ENCODE data around the gene TRIM63. TPM values are rescaled to one million over a fixed set of nuclear protein-coding genes. Genes with fewer than 3 reads are reported as not detected.

TRIM63 gene
- total RNA-seq, 1 experiment from 2014 or later, result not detected

DNA sequence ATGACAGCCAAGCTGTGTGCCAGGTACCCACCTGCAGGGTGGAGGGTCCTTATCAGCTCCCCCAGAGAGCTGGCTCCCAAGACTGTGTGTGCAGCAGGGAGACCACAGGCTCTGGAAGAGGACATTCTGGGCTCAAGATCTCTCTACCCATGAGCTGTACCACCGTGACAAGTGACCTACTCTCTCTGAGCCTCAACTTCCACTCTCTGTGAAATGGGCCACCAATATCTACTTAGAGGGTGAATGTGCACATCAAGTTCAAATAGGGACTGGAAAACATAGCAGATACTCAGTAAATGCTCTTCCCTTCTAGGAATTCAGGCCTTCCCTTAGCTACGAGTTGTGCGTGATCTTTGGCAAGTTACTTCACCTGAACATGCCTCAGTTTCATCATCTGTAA, 23.0 kb downstream of the TRIM63 start (continued):
- no peak for TF ChIP-seq FOXJ3 (CRISPR knock-in tag; IDR thresholded peaks at IDR 0.05; ENCODE audit: borderline replicate concordance)
- no peak for TF ChIP-seq ZNF423 (CRISPR knock-in tag; IDR thresholded peaks at IDR 0.05)
- TF ChIP-seq GRHL2 (CRISPR knock-in tag; IDR thresholded peaks at IDR 0.05; ENCODE audit: insufficient replicate concordance, severe bottlenecking), result no peak
- no peak for TF ChIP-seq FOXP1 (CRISPR knock-in tag; IDR thresholded peaks at IDR 0.05; ENCODE audit: borderline replicate concordance)
- no peak for TF ChIP-seq NFE2L1 (CRISPR knock-in tag; IDR thresholded peaks at IDR 0.05)

DNA sequence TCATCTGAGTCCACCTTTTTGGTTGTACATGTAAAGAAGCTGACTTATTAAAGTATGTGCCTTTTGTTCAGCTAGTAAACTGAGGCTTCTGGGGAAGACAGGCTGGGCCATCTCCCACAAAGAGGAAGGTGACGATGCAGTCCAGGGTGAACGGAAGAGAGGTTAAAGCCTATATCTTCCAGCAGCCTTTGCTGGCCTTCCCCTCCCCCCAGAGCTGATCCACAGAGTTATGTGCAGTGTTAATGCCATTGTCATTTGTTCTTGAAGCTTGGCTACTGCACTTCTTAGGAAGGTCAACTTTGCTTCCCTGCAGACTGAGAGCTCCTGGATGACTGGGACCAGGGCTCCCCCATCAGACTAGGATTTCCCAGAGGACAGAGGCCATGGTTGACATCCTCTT, 23.7 kb downstream of the TRIM63 start:
- Mint-ChIP-seq H3K4me1 (peaks cover 3% of the 10 kb centered on the region), H3K9me3 (no peaks in the 10 kb centered on the region), H3K27me3 (ENCODE audit: low read depth) (peaks cover 73% of the 10 kb centered on the region), H3K4me3 (no peak overlapping the region), H3K27ac (no peak overlapping the region), H3K36me3 (no peaks in the 10 kb centered on the region)
- DNase-seq (ENCODE audit: low spot score) (no peak), ATAC-seq (no peak)
- ChIA-PET POLR2A (no interaction called here), CTCF (interaction anchor here (1.0 to 3.7 kb wide), 4 partner anchors 8 to 101 kb away, joined by 3 to 55 read pairs (median 6); partner anchors contain the start of gene PAFAH2)
- TF ChIP-seq, protein P1, sequence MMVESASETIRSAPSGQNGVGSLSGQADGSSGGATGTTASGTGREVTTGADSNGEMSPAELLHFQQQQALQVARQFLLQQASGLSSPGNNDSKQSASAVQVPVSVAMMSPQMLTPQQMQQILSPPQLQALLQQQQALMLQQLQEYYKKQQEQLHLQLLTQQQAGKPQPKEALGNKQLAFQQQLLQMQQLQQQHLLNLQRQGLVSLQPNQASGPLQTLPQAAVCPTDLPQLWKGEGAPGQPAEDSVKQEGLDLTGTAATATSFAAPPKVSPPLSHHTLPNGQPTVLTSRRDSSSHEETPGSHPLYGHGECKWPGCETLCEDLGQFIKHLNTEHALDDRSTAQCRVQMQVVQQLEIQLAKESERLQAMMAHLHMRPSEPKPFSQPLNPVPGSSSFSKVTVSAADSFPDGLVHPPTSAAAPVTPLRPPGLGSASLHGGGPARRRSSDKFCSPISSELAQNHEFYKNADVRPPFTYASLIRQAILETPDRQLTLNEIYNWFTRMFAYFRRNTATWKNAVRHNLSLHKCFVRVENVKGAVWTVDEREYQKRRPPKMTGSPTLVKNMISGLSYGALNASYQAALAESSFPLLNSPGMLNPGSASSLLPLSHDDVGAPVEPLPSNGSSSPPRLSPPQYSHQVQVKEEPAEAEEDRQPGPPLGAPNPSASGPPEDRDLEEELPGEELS (CRISPR knock-in tag; IDR thresholded peaks at IDR 0.05), result no peak
- TF ChIP-seq MXD4 (CRISPR knock-in tag; IDR thresholded peaks at IDR 0.05; ENCODE audit: borderline replicate concordance), result no peak
- TF ChIP-seq, protein P2, sequence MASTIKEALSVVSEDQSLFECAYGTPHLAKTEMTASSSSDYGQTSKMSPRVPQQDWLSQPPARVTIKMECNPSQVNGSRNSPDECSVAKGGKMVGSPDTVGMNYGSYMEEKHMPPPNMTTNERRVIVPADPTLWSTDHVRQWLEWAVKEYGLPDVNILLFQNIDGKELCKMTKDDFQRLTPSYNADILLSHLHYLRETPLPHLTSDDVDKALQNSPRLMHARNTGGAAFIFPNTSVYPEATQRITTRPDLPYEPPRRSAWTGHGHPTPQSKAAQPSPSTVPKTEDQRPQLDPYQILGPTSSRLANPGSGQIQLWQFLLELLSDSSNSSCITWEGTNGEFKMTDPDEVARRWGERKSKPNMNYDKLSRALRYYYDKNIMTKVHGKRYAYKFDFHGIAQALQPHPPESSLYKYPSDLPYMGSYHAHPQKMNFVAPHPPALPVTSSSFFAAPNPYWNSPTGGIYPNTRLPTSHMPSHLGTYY (CRISPR knock-in tag; IDR thresholded peaks at IDR 0.05), result no peak
- TF ChIP-seq, protein P3, sequence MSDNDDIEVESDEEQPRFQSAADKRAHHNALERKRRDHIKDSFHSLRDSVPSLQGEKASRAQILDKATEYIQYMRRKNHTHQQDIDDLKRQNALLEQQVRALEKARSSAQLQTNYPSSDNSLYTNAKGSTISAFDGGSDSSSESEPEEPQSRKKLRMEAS (CRISPR knock-in tag; IDR thresholded peaks at IDR 0.05), result no peak
- TF ChIP-seq, protein P4, sequence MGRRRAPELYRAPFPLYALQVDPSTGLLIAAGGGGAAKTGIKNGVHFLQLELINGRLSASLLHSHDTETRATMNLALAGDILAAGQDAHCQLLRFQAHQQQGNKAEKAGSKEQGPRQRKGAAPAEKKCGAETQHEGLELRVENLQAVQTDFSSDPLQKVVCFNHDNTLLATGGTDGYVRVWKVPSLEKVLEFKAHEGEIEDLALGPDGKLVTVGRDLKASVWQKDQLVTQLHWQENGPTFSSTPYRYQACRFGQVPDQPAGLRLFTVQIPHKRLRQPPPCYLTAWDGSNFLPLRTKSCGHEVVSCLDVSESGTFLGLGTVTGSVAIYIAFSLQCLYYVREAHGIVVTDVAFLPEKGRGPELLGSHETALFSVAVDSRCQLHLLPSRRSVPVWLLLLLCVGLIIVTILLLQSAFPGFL (CRISPR knock-in tag; IDR thresholded peaks at IDR 0.05; ENCODE audit: borderline replicate concordance), result no peak
- TF ChIP-seq TEAD1 (CRISPR knock-in tag; IDR thresholded peaks at IDR 0.05), result no peak
- no peak for TF ChIP-seq ZNF671 (CRISPR knock-in tag; IDR thresholded peaks at IDR 0.05)
- no peak for TF ChIP-seq ZNF317 (CRISPR knock-in tag; IDR thresholded peaks at IDR 0.05; ENCODE audit: borderline replicate concordance, low read depth)
- TF ChIP-seq, protein P5, sequence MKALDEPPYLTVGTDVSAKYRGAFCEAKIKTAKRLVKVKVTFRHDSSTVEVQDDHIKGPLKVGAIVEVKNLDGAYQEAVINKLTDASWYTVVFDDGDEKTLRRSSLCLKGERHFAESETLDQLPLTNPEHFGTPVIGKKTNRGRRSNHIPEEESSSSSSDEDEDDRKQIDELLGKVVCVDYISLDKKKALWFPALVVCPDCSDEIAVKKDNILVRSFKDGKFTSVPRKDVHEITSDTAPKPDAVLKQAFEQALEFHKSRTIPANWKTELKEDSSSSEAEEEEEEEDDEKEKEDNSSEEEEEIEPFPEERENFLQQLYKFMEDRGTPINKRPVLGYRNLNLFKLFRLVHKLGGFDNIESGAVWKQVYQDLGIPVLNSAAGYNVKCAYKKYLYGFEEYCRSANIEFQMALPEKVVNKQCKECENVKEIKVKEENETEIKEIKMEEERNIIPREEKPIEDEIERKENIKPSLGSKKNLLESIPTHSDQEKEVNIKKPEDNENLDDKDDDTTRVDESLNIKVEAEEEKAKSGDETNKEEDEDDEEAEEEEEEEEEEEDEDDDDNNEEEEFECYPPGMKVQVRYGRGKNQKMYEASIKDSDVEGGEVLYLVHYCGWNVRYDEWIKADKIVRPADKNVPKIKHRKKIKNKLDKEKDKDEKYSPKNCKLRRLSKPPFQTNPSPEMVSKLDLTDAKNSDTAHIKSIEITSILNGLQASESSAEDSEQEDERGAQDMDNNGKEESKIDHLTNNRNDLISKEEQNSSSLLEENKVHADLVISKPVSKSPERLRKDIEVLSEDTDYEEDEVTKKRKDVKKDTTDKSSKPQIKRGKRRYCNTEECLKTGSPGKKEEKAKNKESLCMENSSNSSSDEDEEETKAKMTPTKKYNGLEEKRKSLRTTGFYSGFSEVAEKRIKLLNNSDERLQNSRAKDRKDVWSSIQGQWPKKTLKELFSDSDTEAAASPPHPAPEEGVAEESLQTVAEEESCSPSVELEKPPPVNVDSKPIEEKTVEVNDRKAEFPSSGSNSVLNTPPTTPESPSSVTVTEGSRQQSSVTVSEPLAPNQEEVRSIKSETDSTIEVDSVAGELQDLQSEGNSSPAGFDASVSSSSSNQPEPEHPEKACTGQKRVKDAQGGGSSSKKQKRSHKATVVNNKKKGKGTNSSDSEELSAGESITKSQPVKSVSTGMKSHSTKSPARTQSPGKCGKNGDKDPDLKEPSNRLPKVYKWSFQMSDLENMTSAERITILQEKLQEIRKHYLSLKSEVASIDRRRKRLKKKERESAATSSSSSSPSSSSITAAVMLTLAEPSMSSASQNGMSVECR (CRISPR knock-in tag; IDR thresholded peaks at IDR 0.05; ENCODE audit: borderline replicate concordance), result no peak
- TF ChIP-seq KAT7 (CRISPR knock-in tag; IDR thresholded peaks at IDR 0.05; ENCODE audit: borderline replicate concordance), result no peak
- no peak for TF ChIP-seq NR1H2 (CRISPR knock-in tag; IDR thresholded peaks at IDR 0.05)
